Stimulated activated CD4-positive, alpha-beta T cell treated with anti-CD3 and anti-CD28 coated beads, Interleukin-1b, Interleukin-23, amount 100 ng/mL, for 48 hours (primary cell): ENCODE measurements around the gene STC2.
"Not testable (repeated sequence)": the region's sequence is repeated elsewhere in the genome, so short reads cannot be mapped to it uniquely, and the experiment has no call there.

Experiments
- DNase-seq: peaks from one replicate; pipeline ENCODE4 v3.0.0-alpha.2; 2020

The STC2 gene, protein sequence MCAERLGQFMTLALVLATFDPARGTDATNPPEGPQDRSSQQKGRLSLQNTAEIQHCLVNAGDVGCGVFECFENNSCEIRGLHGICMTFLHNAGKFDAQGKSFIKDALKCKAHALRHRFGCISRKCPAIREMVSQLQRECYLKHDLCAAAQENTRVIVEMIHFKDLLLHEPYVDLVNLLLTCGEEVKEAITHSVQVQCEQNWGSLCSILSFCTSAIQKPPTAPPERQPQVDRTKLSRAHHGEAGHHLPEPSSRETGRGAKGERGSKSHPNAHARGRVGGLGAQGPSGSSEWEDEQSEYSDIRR

DNA sequence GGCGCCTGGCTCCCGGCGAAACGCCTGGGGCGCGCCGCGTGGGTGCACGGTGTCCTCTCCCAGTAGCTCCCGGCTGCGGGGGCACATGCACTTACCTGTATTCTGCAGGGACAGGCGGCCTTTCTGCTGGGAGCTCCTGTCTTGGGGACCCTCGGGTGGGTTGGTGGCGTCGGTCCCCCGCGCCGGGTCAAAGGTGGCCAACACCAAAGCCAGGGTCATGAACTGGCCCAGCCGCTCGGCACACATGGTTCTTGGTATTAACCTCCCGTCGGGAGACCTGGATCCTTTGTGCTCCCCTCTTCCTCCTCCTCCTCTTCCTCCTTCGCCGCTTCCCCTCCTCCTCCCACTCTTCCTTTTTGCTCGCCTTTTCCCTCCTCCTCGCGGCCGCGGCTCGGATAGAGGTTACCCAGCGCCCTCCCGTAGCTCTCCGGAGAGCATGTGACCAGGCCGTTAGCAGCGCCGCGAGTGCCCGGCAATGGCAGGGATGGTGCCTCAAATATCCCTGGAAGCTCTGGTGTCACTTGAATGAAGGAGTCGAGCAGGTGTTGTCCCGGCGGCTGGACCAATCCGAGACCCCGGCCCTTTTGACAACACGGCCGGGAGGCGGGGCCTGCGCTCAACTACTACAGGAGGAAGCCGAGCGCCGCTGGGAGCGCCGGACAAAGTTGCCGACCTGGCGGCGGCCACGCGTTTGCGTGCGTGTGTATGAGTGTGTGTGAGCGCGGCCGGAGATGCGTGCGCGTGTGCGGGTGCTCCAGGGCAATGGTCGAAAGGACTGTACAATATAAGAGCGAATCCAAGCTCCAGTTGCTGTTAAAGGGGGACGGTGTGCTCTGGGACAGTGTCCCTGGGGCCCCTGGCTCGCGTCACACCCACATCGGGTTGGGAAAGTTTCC, at the start of gene STC2:
Gene STC2, minus strand, starts transcription at position 467 of the 896 bp plus-strand sequence. Its CDS starts 221 bp downstream, at position 246.
- DNase-seq = peak; percentile 84

DNA sequence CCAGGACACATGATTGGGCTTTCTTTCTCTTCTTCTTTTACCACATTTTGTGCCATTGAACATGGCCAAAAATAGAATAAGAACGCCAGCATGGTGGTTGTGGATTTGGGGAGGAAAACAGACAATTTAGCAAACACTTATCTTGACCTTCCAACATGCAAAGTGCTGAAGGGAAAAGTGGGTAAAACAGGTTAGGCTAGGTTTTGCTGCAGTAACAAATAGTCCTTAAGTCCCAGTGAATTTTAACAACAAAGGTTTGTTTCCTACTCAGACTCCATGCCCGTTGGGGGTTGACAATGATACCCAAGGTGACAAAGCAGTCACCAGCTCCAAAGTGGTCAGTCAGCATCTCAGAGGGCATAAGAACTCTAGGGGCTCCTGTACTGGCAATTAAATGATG, 43.2 kb upstream of the STC2 start:
- no peak for DNase-seq

DNA sequence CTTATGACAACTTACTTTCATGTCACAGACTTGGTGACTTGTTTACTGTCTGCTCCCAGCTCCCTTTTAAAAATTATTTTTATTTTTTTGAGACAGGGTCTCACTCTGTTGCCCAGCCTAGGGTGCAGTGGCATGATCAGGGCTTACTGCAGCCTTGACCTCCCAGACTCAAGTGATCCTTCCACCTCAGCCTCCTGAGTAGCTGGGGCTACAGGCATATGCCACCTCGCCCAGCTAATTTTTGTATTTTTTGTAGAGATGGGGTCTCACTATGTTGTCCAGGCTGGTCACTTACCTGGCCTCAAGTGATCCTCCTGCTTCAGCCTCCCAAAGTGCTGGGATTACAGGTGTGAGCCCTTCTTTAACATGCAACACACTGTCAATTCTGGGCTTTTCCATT, 35.2 kb upstream of the STC2 start:
- DNase-seq = not testable (repeated sequence)

DNA sequence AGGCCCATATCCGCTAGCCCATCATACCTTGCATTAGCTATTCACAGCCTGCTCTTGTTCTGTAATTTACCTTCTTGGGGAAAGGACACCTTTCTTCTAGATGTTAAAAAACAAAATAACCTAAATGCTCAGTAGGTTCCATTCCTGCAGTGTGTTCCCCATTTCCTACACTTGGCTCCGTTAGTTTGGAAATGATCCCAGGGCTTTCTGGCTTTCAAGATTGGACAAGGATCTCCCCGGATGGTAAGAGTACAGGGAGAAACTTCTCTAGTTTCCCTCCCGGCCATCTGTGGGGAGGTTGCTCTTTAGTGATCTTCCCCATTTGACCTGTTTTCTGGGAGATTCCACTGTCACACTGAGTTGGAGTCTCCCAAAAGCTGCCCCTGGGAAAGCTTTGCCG, 27.3 kb upstream of the STC2 start:
- DNase-seq = no peak

DNA sequence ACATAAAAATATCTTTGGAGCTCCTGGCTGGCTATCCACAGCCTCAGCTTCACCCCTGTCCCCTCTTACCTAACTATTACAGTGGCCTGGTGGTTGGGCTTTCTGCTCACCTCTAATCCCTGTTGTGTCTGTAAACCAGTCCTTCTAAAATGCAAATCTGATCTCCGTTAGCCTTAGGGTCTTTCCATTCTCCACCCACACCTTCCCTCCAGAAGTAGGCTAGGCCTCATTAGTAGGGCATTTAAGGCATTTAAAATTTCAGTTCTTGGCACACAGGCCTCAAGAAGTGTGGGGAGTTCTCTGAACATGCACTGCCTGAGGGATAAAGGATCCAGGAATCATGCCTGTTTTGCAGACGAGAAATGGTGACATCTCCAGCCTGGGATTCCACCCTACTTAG, 26.4 kb upstream of the STC2 start:
- no peak for DNase-seq

DNA sequence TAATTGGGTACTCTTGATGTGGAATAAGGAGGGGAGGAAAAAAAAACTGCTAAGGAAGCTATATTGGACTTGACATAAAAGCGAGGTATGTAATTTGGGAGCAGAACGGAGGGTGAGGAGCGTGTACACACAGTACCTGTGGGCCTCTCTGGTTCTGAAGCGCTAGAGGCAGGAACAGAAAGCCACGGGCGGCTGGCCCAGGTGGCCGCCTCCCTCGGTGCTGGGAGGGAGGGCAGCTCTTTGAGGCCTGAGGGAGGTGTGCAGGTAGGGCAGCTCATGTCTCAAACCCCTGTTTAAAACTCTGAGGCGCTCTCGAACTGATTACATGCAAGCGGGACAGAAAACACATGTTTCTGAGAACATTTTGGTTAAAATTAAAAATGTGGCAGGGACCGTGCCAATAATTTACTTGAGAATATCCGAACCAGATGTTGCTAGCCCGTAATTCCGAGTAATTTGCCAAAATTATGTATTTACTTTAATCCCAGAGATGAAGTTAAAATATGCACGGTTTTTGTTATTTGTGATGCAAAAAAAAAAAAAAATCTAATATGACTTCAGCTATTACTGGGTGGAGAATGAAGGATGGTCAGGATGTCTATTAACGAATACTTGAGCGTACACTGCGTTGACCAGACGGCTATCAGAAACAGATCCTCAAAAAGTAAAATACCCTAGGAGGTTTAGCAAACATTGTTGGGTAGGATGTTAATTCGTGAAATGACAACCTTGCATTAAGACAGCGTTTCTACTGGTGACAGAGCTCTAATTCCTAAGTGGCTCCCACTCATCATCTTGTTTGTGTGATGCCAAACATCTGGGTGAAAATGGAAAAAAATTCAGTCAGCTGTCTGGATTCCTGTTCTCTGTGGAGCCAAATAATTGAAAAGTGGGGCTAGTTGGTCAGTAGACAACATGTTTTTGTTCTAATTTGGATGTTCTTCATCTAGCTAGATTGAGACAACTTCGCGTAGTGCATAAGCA, 24.4 kb upstream of the STC2 start:
- no peak for DNase-seq

DNA sequence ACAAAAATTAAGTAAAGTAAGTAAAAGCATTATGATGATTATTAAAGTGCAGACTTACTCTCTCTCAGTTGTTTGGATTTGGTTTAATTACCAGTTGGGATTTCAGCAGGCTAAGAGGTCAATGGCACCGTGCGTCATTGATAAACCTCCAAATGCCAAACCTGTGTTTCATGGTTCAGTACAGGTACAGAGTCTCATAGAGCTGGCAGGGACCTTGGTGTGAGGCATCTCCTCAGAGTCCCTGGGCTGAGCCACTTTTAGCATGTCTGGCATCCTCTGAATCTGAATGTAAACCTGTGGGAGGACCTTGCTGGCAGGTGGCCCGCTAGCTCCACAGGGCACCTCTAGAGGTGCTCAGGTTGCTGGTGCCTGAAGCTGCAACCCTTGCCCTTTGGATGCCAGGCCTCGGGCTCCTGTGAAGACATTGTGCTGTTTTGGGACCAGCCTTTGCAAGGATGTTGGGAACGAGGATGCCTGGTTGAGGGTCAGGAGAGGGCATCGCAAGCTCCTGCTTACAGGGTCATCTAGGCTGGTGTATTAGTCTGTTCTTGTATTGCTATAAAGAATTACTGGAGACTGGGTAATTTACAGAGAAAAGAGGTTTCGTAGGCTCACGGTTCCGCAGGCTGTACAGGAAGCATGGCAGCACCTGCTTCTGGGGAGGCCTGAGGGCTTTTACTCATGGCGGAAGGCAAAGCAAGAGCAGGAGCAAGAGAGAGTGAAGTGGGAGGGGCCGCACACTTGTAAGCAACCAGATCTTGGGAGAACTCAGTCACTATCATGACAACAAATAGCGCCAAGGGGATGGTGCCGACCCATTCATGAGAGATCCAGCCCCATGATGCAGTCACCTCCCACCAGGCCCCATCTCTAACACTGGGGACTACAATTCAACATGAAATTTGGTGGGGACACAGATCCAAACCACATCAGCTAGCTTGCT, 14.9 kb upstream of the STC2 start:
- DNase-seq = no peak

DNA sequence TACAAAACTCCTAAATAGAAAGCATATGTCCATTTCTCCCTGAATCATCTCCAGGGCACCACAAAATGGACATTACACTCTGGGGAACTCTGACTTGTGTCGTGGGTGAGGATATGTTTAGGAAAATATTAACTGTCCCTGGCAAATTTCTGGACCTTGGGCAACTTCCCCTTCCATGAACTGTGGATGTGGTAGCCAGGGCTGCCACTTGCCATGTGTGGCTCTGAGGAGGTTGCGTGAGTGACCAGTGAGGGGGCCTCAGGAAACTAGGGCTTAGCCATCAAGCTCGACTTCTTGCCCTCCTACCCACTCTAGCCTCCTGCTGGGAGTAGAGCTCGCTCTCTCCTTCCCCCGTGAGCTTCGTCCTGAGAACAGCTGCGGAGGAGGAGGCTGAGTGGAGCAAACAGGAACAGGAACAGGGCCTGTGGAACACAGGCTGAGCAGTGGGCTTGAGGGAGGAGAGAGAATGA, 13.8 kb upstream of the STC2 start:
- no peak for DNase-seq

DNA sequence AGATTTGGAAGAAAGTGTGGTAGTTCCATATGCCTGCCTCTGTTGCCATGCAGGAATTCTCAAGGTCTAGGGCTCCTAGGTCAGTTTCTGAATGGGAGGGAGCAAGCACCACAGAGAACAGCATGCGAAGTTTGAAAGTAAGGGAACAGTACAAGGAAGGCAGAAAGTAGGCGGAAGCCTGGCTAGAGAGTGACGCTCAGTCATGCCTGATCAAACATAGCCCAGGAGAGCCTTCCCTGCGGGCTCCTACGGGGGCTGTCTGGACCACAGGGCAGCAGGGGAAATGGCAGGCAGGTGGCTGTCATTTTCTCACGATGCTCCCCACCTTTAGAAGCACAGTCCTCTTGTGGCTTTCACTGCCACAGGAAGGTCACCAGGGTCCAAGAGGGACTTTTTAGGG, 12.8 kb upstream of the STC2 start:
- no peak for DNase-seq

DNA sequence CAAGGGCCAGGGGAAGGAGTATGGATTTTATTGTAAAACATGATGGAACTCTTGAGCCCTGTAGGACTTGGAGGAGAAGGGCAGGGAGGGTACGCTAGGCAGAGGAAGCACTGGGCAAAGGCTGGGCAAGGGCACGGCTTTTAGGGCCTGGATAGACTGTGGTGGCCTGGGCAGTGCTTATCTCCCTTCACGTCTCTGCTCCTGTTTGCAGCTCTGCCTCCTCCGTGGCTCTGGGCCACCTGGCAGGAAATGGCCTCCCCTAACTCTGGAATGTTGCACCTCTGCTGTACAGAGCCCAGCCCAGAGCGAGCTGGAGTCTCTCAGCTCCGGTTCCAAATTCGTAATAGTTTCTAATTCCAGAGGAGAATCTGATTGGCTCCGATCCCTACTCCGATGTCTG, 12.2 kb upstream of the STC2 start:
- DNase-seq = no peak

DNA sequence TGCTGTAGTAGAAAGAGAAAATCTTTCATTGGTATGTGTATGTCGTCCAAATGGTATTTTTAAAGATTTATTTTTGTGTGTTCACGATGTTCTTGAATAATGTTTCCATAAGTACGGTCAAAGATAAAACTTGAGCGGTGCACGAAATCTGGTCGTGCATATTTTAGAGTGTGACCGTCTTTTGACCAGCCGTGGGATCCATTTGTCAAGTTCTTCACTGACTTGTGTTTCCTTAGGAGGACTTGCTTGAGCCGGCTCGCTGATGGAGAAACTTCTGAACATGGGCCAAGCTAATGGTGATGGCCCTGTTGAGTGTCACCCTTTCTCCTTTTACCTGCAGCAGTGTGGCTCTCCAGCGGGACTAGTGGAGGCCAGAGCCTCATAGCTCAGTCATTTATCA, 11.1 kb upstream of the STC2 start:
- DNase-seq = no peak

DNA sequence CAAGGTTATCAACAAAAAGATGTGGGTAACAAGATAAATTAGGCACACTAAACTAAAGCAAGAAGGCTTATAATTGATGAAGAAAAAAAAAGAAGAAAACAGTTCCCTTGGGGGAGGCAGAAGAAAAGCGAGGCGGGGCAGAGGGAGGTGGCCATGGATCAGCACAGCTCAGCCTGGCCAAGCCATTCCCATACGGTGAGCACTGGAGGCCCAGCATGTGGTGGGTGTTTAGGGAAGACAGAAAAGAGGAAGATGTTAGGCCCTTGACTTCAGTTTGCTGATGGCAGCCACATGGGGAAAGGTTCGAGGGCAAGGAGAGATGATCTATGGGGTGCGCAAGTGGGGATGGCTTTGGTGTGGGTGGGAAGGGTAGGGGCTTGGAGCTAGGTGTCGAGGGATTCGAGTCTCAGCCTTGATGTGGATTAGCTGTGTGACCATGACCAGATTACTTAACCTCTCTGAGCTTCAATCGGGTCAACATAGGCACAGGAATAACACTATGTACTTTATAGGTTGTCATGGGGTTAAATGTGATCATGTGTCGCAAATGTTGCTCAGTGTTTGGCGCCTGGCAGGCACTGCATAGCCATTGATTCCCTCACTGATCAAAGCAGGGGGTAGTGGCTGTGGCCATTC, 10.3 kb upstream of the STC2 start:
- DNase-seq = no peak

DNA sequence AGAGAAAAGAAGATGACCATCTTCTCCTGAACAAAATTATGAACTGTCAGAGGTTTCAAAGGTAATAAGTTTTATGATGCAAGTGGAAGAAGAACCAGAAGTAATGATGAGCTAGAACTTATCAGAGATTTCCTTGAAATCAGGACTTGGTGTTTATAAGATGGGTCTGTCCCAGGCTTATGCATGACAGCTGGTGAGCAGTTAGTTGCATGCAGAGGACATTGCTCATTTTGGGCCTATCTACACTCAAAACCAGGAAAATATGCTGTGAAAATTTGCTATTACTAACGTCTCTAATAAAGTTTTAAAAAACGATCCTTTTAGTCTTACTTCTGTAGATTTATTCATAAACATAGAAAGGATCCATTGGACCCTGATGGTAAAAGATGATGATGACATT, 6.6 kb upstream of the STC2 start:
- no peak for DNase-seq

DNA sequence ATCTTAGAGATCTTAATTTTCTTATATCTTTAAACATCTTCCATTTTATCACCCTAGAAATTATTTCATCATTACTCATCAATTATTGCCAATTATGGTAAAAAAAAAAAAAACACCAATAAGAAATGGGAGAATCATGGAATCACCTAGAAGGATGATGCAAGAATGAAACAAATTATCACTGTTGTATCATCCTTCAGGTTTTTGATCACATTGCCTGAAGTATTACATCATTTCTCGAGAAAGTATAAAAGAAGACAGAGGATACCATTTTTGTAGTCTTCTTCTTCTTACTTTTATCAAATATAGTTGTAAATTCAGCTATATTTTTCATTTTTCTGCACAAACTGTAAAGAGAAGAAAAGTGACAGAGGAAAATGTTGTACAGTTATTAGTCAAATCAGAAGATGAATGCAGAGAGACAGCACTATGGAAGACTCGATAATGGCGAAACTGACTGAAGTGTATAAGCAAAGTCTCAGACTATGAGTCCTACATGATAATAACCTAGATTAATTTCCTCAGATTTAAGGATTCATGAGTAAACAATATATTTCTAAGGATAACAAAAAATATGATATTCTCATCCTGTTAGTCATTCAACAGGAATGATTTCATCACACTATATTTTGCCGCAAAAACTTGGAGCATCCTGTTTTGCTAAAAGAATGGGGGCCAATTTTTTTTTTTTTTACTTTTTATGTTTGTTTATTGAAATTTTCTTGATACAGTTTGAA, 5.9 kb upstream of the STC2 start:
- no peak for DNase-seq

DNA sequence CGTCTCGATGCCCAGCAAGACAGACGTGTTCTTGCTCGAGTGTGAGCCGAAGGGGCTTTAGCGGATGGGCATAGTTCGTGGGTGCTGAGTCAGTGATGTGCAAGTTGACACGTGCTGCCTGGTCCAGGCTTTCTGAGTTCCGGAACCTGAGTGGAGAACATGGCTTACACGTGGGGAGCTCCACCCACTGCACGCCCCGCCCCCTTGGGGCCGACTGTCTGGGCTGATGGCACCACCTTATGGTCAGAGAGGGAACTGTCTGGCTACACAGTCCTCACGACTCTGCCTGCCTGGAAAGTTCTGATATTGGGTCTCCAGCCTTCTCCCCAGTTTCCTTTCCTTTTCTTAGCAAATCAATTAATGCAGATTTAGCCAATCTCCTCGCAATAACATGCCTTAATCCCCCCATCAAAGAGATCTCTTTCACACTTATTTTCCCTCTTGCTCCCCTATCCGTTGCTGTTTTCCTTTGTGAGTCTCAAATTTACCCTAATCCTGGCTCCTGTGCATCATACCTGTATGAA, 3.8 kb upstream of the STC2 start:
- peak; percentile 91 for DNase-seq

DNA sequence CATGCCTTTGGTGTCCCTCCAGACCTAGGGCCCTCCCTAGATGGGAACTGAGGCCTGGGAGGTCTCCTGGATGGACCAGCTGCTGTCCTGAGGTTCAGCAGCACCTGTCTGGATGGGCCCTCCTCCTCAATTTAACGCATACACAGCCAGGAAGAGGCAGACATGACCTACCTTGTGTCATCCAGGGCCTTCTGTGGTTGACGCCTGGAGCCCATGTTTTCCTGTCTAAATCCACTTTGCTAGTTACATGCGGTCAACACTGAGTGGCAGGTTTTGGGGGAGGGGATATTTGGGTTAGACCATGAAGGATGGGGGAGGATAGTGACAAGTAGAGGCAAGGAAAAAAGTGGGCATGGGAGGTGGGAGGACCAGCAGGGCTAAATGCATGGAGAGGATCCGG, 3.1 kb upstream of the STC2 start:
- no peak for DNase-seq

DNA sequence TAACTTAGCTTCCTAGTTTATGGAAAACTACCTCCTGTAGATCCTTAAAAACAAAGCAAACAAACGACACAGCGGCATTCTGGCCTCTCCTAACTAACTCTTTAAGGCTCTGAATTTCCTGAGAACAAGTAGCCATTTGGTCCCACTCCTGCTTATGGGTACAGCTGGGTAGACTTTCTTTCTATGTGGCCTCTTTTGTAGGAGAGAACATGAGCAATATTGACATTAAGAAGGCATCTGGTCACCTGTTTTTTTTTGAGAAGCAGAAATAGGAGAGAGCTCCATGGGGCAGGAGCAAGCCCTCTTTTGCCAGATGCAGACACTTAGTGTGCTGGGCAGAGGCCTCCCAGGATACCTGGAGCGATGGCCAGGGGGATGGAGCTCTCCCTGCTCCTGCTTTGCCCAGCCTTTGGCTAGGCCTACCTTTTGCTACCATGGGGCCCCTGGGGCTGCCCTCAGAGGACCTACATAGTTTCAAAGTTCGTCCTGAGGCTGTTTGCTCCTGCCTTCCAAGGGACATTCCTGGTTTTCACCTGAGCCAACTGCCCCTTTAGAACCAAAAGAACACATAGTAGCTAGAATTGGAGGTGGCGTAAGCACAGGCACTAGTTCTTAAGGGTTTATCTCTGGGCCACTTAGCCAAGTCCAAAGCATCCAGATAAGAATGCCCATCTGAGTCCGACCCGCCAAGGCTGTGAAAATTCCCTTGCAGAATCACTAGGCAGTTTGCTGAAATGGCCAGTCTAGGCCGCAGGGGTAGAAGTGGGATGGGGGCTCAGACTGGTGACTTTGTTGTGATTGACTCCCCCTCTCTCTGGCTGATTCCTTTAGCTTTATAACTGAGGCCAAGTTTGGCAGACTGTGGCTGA, 2.4 kb upstream of the STC2 start:
- DNase-seq = no peak

DNA sequence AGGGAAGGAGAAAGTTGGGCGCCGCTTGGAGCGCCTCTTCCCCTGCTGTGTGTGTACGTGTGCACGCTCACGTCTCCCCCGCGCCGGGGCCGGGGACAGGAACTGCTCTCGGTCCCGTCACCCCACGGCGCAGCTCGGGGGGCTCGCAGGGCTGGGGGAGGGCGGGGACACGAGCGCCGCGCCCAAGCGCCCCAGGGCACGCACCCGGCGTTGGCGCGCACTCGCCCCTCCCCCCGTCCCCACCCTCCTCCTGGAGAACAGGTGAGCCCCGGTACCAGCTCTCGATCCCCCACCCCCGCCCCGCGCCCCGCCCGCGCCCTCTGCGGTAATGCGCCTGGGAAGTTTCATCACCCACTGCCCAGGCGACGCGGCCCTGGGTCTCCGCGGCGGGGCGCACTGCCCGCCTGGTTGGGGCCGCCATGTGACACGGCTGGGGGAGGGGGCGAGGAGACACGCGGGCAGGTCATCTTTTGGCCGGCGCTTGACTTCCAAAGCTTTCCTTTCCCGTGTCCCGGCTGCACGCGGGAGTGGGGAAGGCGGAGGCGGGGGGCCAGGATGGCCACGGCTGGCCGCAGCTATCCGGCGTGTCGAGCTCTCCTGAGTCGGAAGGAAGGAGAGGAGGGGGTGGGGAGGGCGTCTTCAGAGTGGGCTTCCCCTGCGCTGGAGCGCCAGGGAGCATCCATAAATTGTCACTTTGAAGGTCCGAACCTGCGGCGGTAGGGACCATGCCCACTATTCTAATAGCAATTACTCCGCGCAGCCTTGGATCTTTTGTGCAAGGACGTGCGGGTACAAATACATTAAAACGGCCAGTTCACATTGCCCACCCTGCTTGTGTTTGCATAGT, 1.5 kb upstream of the STC2 start:
- DNase-seq = peak; percentile 80
